ENCODE data around the gene C11orf16.
A peak's percentile ranks its signal among the peaks of the same experiment; 100 is the strongest.

C11orf16 gene

GRCh38 chr11:8881585-8881984 is 51.2 kb downstream of the C11orf16 start:
- DNase-seq = peak in 1 of 3 donors; percentile 23

GRCh38 chr11:8878771-8879170 is 54.0 kb downstream of the C11orf16 start:
- DNase-seq = no peak

- DNase-seq = peak; percentile 37 to 69 (median 65)
Observed at GRCh38 chr11:8873741-8874405, 58.9 kb downstream of the C11orf16 start.

- no peak for DNase-seq
Observed at GRCh38 chr11:8871962-8872361, 60.8 kb downstream of the C11orf16 start.

- peak; percentile 20 to 38 (median 25) for DNase-seq
Observed at GRCh38 chr11:8871171-8871775, 61.5 kb downstream of the C11orf16 start.

GRCh38 chr11:8870411-8871170 is 62.2 kb downstream of the C11orf16 start:
- peak in 2 of 3 donors; percentile 30 to 54 for DNase-seq
